HG03175 (cell line): Measurements from ENCODE around the gene FAM117A.

Experiments
- ATAC-seq: cut with Tn5 transposase; IDR thresholded peaks from one replicate; pipeline ENCODE4 v1.9.1; 2021; ENCODE audit warnings: mild to moderate bottlenecking, moderate library complexity; ENCODE audit not compliant: unreplicated experiment

FAM117A gene, protein sequence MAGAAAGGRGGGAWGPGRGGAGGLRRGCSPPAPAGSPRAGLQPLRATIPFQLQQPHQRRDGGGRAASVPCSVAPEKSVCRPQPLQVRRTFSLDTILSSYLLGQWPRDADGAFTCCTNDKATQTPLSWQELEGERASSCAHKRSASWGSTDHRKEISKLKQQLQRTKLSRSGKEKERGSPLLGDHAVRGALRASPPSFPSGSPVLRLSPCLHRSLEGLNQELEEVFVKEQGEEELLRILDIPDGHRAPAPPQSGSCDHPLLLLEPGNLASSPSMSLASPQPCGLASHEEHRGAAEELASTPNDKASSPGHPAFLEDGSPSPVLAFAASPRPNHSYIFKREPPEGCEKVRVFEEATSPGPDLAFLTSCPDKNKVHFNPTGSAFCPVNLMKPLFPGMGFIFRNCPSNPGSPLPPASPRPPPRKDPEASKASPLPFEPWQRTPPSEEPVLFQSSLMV

GRCh38 chr17:49763735-49764558 is at the start of gene FAM117A:
Gene FAM117A (minus strand): TSS chr17:49764131. CDS start chr17:49764087, 44 bp downstream.
- peak; percentile 97 for ATAC-seq

DNA sequence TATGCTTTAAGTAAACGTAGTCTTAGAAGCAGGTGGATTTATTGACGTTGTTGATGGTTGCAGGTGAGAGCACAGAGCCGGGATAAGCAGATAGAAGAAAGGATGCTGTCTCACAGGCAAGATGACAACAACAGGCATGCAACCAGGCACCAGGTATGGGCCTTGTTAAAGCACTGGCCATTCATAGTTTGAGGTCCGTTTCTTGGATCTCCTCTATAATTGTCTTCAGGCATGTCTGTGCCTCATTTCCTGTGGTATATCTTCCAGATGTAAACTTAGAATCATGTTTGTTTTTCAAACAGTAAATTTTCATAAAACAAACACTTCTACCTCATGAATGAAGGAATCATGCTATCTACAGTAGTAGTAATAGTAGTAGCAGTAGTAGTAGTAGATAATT is 45.1 kb upstream of the FAM117A start:
- no peak for ATAC-seq

DNA sequence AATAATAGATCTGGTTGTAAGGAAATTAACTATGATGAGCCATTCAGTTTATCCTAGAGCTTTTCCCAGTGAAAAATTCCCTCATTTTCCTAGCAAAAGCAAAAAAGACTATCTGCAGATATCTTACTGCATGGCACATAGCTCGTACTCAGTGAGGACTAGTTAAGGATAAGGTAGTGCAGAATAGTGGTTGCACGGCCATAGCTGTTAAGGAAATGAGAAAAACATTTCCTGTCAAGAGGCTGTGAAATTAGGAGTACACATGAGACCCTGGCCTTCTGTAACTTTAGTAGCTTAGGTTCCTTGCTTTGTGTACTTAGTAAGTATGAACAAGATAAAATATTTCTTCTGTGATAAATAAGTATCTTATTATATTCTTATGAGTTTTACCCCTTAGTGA is 34.8 kb upstream of the FAM117A start:
- ATAC-seq, result no peak

- ATAC-seq, result no peak
These were observed 34.3 kb upstream of the FAM117A start for GRCh38 chr17:49798182-49798581.

DNA sequence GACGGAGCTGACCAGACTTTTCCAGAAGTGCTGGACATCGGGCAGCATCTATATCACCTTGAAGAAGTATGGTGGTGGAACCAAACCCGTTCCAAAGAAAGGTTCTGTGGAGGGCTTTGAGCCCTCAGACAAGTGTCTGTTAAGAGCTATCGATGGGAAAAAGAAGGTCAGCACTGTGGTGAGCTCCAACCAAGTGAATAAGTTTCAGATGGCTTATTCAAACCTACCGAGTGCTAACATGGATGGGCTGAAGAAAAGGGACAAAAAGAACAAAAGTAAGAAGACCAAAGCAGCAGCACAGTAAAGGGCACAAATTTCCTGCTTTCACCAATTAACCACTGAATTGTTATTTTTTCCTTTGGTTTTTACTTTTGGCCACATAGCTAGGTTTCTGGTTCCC is 31.4 kb upstream of the FAM117A start:
- ATAC-seq, result no peak

- no peak for ATAC-seq
These were observed 29.4 kb upstream of the FAM117A start for GRCh38 chr17:49793309-49793708.

DNA sequence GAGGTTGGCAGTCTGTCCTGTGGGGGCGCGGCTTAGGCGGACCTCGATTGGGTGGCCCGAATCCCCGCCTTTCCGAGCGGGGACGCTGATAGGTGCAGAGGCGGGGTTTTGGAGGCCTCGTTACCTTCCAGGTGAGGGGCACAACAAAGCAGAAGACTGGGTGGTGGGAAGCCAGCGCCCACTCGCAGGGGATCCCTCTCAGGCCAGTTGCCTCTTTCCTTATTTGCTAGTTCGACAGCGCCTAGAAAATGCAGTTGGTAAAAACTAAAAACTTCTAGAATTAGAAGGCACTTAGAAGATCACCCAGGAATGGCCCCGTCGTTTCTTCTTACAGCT is 25.3 kb upstream of the FAM117A start:
- no peak for ATAC-seq

DNA sequence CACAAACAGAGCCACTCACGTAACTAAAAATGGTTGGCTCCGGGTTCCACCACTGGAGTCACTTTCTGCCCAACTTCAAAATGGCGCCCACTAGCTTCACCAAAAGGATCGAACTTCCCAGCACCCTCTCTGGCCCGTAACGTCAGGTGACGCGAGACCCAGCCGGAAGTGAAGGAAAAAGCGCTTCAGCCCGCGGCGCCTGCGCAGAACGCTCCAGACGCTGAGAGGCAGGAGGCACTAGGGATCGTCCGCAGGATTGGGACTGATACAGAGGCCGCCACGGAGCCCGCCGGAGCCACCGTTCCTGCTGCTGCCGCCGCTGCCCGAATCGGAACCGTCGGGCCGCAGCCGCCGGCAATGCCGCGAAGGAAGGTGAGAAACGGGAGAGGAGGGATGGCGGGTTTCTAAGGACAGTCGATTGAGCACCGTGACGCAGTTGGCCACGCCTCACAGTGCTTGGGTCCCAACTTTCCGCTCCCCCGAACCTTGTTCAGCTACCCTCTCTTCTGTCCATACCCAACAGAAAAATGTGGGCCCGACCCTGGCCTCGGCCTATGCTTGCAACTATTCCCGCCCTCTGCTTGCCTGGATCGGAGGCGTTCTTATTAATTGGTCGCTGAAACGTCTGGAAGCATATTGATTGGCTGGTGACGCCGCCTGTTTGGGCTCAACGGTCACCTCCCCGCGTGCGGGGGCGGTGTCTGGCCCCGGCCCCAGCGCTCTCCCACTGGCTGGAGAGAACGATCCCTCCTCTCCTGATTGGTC is 24.7 kb upstream of the FAM117A start, which contains the start of gene KAT7:
KAT7 (plus strand) TSS at position 204 of the 765 bp plus-strand sequence; CDS start at position 358, 154 bp downstream.
- ATAC-seq, result peak; percentile 91

DNA sequence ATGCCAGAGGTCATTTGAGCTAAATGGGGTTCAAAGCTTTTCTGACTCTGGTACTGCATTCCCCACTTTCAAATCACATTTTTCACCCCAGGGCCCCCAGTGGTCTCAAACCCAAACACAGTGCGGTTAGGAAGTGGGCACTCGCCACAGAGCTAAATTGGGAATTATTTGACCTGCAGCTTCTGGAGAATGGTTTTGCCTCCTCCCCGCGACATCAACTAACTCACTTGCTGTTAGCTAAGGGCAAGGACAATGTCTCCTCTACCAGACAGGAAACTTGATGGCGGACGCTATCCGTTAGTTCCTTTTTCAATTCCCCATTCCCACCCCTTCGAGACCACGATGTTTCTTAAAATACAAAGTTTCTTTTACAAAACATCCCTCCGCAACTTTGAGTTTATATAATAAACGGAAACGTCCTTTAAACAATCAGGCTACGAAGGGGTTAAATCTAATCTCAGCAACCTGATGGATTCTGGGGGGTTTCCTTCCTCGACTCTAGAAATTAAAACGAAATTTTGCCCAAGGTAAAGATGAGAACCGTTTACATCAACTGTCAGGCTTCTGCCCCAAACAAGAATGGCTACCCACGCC is 24.1 kb upstream of the FAM117A start:
- ATAC-seq, result no peak

DNA sequence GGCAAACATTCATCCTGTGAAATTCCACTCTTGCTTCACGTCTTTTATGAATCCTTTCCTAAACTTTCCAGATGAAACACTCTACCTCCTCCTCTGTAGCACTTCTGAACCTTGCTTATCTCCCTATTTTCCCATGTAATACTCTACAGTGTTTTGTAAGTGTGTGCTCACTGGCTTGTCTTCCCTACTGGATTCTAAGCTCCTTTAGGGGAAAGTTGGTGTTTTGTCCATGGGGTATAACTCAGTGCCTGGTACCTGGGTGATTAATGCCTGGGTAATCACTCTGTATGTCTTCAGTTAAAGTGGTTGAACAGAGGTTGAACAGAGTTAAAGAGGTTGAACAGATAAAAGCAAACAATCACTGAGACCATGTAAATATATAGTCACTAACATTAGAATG is 20.7 kb upstream of the FAM117A start:
- no peak for ATAC-seq

DNA sequence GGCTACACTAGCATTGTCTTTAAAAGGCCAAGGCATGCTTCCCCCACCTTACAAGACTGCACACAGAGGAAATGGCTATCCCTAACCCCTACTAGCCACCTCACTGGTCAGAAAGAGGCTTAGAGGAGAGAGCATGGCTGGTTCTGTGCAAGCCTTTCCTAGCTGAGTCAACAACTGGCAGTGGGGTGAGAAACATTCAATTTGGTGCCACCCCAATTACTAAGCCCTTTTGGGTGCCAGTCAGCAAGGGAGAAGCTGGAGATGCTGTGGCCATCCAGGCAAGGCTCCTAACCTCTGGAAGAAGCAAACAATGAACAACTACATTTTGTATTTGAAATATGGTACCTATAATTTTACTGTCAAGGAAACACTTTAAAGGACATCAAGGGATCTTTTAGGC is 19.9 kb upstream of the FAM117A start:
- no peak for ATAC-seq

DNA sequence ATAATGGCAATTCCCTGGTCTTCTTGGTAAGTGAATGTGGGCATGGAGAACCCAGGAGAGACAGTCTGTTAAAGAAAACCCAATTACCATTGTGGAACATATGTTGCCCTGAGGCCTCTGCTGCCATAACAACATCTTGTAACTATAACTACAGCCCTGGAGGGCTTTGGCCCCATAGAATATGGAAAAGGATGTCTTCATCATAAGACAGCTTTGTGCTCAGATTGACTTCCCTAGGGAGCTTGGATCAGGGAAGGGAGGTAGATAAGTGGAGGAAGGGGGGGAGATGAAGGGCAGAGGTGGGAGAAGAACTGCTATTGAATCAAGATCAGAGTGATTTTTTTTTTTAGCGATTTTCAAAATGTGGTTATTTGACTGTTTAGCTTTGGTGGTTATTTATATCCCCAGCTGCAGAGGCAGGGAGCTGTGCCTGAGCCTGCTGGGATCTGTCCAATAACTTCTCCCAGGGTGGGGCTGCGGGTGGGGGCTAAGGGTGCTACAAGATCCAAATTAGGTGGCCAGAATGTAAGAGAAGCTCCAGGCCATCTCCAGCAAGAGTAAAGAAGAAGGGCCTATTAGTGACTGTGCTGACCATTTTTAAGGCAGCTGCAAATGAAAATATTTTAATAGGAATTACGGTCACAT is 19.3 kb upstream of the FAM117A start:
- no peak for ATAC-seq

- no peak for ATAC-seq
These were observed 15.9 kb upstream of the FAM117A start for GRCh38 chr17:49779739-49780231.

DNA sequence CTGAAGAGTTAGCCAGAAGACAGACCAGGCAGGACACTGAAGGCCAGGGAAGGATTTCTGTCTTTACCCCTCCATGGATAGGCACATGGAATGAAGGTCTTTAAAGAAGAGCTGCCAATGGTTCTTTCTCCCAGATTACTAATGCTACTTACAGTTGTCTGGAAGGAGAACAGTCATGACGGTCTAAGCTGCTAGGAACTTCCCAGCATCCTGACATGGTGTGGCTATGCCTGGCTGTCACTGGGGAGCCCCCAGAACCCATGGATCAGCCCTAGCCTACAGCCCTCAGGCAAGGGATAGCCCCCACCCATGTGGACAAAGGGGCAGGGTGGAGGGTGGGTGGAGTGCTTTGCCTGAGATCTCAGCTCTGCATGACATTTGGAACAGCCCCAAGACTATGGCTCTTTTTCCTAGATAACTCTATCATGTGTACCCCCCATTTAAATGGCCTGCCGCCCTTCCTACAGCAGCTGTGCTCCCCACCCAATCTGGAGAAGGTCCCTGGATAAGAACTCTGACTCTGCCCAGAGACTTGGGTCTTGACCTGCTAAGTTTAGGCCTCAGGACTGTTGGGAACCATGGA is 15.3 kb upstream of the FAM117A start:
- no peak for ATAC-seq

DNA sequence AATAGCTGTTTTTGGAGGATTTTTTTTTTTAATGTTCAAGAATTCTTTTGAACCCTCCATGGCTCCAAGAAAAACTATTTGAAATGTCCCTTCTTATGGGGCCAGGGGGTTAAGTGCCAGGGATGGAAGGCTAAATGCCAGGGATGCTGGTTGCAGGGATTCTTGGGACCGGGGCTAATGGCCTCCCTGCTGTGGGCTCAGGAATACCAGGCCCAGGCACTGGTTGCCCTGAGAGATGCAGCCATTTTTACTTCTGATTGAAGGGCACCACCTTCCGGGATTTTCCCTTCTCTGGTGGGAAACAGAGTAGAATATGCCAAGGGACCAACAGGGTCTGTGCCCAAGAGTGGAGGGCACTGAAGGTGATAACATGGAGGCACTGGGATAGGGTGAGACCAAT is 13.6 kb upstream of the FAM117A start:
- no peak for ATAC-seq

DNA sequence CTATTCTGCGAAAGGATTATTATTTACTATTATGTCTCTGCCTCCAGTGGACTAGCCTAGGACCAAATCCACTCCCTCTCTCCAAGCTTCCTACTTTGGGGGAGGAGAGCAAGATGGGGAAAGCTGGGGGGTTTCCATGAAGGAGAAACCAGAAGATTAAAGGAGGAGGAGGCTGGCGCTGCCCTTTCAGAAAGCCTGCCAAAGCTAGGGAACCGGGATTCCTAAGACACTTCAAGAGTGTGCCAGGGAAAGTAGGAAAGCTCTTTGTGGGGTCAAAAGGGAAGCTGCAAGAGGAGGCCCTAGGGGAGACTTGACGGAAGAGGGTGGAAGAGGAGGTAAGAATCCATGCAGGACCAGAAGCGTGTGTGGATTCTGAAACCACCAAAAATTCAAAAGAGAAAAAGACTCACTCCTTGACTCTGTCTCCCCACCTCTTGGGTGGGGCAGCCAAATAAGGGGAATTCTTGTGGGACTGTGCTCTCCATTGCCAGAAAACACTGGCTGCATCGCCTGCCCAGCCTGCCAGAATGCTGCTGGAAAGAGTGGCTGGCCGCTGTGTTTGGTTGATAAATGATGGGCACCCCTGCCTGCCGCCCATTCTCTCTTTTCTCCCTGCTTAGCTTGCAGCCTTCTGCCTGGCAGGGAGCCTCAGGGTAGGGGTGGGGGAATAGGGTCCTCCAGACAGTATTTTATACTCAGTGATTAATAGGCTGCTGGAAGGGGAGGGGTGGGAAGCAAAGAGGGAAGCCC is 12.8 kb upstream of the FAM117A start:
- no peak for ATAC-seq

- ATAC-seq, result no peak
These were observed 11.8 kb upstream of the FAM117A start for GRCh38 chr17:49775546-49776260.

DNA sequence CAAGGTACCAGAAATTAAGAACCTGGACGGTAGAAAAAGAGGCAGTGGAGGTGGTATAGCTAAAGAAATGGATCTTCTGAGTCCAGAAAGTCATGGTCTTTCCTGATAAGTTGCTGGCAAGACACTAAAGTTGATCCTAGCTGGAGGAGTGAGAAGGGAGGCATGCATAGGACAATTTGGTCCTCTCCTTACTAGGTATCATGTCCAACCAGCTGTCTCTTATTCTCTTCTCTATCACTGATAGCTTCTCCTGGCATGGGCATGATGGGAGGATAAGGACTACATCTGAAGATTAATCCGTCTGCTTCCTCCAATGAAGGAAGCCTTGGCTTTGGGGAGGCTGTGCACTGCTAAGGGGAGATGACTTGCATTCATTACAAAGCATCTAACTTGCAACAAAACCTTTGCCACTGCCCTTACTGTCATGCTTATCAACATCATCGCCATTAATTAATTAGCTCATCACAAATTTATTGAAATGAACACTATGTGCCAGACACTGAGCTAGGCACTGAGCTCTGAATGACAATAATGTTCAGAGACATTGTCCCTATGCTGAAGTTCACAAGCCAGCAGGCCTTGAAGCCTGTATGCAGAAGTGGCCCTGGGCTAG is 3.1 kb upstream of the FAM117A start:
- no peak for ATAC-seq
